Skin of body (tissue), 2 donors: ENCODE data around the gene KRT74. TPM values are rescaled to one million over a fixed set of nuclear protein-coding genes. Genes with fewer than 3 reads are reported as not detected.

Experiments
- DNase-seq: peaks from one replicate; lab custom pipeline; 2025; lab: John Stamatoyannopoulos, UW
- total RNA-seq: library from RNA; depleted of rRNA; stranded (reverse); fragments of >200 nt; gene quantifications from one replicate; pipeline ENCODE4 v1.2.3, GENCODE V29; 2014

The KRT74 gene
- total RNA-seq, 1 donor from 2014 or later = 133 TPM

DNA sequence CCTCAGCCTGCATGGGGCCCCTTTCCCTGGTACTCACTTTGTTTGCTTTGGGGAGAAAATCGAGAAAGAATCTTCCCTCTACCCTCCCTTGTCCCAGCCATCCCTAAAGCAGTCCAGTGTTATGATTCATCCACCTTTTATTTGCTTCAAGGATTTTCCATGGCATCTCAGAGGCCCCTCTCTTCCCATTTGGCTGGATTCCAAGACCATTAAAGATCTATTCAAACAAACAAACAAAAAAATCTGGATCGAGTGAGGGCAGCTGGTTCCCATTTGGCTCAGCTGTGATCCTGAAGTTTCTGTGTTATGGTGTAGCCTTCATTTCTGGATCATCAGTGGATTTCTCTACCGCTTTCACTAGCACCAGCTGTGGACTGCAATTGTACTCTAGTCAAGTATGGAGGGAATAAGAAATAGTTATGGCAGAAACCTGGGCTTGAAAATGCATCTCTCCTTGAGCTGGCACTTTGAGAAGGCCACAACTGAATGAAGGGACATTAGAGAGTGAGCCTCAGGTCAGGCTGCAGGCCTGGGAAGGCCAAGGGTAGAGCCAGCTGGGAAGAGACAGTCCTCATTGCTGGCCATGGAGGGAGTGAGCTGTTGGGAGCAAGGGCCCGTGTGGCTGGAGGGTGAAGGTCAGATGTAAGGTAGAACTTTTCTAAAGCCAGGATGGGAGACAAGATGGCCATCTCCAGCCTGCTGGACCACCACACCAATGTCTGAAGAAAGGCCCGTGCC lies 34.4 kb downstream of the KRT74 start:
- DNase-seq = peak; percentile 91

DNA sequence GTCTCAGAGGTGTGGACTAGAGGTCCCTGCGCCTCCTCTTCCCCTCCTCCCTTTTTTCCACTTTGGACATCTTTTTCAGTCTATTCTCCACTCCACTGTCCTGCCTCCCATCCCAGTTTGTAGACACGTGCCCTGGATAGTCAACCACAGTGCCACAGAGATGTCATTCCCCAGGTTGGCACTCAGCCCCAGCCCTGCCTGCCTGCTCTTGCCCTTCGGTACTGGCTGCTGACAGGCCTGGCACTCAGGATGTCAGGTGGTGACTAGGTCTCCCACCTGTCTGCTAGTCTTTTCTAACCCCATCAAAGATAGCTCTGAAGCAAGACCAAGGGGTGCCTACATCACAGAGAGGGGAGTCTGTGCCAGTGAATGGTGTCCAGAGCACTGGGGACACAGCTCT lies 36.5 kb downstream of the KRT74 start:
- DNase-seq = no peak

DNA sequence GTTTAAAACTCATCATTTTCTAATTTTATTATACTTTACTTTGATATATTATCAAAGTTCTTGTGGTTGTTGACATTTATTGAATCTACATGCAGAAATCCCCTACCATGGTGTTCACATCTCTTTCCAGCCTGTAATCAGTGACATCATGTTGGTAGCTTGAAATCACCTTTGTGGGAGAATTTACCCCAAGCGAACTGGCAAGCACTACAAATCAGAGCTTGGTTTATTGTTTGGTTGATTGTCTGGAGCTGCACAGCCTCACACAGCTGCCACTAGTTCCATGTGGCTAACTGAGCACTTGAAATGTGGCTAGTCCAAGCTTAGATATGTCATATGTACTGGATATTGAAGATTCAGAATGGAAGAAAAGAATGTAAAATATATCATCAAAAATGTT lies 38.1 kb downstream of the KRT74 start:
- DNase-seq = no peak

DNA sequence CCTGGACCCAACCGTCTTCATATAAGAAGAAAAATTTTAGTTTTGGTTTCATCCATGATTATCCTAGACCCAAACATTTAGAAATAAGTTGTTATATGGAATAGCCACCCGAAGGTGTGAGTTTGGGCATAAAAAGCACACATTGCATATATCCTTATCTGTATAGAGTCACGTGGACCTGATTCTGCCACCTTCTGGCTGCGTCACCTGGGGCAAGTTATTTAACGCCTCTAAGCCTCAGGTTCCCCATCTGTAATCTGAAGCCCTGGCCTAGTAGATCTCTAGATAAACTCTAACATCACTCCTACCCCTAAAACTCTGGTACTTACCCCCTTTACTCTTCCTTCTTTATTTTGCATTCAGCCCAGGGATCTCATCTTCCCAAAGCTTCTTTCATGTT lies 39.2 kb downstream of the KRT74 start:
- DNase-seq = no peak

GRCh38 chr12:52533686-52534470 lies 39.8 kb downstream of the KRT74 start:
- no peak for DNase-seq

GRCh38 chr12:52532636-52533035 lies 41.0 kb downstream of the KRT74 start:
- no peak for DNase-seq

DNA sequence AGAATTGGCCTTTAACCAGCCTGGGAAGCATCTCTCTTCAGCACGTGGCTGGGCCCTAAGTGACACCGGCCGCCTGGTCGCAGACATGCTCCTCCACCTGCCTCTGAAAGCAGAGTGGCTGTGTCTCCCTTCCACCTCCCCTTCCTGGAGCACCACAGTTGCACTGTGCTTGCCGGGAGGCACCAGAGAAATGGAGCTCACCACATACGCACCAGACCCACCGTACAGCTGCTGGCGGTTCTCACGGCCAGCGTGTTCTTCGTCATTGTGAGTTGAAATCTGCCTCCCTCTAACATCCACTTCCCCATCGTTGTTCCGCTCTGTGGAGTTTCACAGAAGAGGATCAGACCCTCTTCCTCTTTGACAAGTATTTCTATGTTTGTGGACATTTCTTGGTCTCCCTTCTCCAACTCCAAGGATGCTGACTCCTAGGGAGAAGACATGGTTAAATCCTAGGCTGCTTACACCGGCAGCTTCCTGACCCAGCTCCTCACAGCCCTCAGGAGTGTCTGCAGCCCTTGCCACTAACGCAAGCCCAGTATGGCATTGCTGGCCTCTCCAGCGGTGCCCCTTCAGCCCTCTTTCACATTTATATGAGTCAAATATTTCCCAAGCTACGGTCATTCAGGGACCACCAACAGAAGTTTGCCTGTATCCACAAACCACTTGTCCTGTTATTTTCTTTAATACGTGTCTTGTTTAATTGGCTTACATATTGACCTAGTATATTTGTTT lies 41.9 kb downstream of the KRT74 start:
- DNase-seq = no peak

- no peak for DNase-seq
Measured at GRCh38 chr12:52530905-52531304, 42.7 kb downstream of the KRT74 start.

DNA sequence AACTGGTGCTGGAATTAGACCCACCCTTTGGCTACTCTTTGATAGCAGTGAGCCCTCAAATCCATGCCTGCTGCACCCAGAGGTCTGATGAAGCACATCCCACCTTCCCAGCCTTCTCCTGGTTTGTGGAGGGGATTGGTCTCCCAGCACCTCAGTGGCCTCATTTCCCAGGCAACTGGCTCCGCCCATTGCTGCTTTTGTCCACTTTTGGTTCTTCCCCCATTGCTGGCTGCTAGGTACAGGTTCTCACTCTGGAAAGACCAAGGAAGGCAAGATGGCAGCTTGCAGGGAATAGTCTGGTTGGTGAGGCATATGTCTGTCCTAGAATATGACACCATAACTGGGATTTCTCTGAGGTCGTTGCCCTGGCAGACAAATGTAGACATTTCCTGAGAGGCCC lies 43.3 kb downstream of the KRT74 start:
- DNase-seq = no peak

DNA sequence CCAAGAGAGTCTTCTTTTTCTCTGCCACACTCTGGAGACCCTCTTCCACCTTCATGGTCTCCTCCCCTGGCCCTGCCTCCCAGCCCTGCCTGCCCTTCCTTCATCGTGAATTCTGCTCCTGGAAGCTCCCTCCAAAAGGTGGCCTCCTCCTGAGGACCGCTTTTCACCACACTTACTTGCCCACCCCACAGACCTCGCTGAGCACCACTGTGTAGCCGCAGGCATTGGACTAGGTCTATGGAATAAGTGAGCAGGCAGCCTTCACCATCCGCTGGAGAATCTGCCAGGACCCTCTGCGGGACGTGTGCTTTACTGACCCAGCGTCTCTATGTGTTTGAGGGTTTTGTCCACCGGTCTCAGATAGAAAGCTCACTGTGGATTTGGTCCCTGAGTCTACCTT lies 43.8 kb downstream of the KRT74 start:
- DNase-seq = no peak

GRCh38 chr12:52529417-52529816 lies 44.2 kb downstream of the KRT74 start:
- DNase-seq = no peak

DNA sequence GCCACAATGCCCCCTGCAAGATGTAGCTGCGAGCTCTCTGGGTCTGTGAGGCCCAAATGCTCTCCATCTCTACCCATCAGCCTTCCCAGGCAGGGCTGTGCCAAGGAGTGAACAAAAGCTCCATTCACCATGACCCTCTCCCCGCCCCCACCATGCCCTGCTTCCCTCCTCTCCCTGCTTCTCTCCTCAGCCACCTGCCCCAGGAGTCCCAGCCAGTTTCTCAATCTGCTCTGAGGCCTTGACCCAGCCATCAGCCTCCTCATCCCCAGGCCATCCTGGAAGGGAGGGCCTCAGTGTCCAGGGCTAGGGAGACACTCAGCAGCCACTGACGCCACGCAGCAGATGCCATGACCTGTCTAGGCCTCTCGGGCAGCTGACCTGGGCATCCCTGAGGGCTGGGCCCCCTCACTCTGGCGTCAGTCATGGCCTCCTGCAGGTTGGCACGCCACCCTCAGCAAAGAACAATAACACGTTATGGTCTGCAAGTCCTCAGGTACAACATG lies 45.0 kb downstream of the KRT74 start:
- DNase-seq = no peak

GRCh38 chr12:52527121-52527800 lies 46.4 kb downstream of the KRT74 start:
- no peak for DNase-seq

- no peak for DNase-seq
Measured at GRCh38 chr12:52526511-52526951, 47.1 kb downstream of the KRT74 start.

DNA sequence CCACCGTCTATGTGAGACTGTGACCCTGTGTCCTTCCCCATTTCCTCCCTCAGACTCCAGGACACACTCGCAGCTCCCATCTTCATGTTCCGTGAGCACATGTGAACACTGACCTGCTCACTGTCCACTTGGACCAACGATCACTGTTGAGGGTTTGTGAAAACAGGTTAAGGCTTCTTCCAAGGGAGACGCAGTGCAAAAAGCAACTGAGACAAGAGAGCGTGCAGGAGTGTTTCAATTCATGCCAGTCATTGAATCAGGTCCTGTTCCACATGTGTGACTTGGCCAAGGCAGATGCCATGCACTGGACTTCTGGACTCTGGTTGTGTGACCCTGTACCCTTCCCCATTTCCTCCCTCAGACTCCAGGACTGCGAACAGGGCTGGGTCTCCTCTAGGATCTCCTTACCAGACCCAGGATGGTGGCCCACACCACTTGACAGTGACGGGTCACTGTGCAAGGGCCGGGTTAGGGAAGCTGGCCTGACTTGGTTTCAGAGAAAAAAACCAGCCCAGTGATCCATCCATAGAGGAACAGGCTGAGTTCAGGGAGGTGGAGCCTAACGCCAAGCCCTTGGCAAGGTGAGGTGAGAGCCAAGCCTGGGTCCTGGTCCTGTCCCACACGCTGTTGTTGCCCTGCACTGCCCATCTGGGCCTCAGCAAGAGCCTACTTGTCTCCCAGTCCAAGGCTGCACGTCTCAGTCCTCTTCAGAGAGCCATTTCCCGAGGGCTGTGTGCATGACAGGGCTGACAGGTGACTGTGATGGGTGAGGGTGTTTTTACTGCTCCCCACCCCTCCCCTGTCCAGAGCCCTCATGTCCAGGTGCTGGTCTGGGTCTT lies 47.8 kb downstream of the KRT74 start:
- DNase-seq = no peak

DNA sequence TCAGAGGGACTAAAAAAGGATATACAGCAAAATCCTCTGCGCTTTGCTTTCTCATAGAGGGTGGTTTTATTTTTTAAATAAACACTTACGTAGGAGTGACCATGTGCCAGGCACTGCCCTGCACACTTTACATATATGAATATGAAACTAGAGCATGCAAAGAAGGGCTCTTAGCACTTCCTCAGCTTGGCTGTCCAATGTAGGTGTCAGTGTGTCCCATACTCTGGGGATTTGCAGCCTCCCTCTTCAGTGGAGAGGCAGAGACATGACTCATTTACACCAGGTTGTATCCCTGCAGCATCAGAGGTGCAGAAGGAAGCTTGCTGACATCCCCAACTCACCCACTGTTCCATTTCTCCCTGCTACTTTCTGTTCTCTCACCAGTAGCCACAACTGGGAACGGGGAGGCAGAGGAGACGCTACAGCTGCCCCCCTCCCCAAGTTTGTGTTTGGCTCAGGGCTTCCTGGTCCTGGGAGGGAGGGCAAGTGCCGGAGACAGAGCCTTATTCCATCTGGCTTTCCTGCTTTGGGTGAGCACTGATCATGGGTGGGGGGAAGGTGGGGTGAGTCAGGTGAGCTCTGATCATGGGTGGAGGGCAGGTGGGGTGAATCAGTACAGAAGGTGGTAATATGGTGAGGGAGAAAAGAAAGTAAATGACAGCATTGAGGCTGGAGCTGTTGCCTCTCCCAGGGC lies 48.6 kb downstream of the KRT74 start:
- no peak for DNase-seq

DNA sequence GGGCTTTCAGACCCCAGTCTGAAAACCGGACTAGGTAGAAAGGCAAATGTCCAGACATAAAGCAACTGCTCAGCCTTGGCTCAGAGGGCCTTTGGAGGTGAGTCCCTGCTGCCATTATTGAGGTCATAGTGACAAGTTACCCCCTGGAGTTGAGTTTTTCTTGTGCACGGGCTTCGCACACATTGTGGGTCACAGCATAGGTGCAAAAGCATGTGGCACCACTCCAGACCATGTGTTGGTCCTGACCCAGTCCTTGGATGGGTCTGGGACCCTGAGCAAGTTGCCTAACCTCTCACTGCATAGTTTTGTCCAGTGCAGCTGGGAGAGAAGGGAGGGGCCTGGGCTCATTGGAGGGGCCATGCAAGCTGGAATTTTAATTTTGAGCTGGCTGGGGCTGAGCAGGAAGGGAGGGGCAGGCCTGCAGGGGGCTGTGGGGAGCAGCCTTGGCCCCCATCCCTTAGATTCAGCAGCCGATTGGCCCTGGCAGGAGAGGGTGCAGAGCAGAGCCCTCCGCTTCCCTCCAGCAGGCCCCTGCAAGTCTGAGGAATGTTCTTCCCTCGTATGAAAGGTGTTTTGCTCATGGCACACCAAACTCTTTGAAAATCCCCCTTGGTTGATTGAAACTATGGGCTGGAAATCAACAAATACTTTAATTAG lies 49.3 kb downstream of the KRT74 start:
- peak; percentile 7 for DNase-seq

DNA sequence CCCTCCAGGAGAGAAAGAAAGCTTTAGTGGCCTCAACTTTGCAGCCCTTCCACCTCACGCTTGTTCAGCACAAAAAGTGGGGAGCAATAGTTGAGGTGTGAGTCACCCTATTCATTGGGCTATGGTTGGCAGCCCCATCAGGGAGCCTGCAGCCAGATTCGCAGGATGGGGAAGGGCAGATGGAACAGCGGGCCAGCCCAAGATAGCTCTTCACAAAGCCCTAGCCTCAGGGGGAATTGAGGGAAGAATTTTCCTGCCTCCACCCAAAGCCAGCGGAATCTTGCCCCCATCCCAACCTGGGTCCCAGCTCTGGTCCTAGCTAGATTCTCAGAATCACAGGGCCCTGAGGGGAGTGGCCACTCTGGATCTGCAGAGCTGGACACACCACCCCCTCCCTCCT lies 49.8 kb downstream of the KRT74 start:
- DNase-seq = no peak

DNA sequence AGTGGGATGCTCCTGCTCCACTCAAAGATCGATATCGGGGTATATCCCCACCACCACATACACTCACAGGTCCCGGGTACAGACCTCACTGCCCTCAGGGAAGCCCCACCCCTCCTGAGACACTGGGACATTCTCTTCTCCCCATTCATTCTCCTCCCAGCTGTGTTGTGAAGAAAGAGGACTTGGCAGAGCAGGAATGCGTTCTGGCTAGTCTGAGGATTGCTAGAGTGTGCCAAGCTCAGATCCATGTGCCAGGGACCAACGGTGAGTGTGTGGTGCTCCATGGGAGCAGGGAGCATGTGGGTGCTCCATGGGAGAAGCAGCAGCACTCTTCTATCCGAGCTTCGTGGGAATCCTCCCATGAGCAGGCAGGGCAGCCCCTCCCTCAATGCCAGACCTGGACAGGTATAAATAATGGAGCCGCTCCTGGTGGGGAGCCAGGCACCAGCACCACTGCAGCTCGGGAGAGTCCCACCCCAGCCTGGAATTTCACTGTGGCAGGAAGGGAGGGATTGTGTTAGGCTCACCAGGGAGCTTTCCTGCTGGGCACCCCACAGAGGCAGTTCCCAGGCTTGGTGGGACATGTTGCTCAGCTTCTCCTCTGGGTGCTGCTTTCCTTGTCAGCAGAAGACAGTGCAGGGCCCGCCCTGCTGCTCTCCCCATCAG lies 51.2 kb downstream of the KRT74 start:
- peak; percentile 28 for DNase-seq
